SU-DHL-6 (cell line): ENCODE measurements around the gene GAL3ST3.
A peak's percentile ranks its signal among the peaks of the same experiment; 100 is the strongest.

ENCODE experiments used
- H2AFZ ChIP-seq: fragments of 200-600 bp; sonication (generic); 2 replicates; pipeline ENCODE4 v1.6.1; 2014; ENCODE audit warnings: low read depth, mild to moderate bottlenecking, moderate library complexity, mixed read lengths, antibody characterized with exemption, low read length; ENCODE audit not compliant: severe bottlenecking
- H3F3A ChIP-seq: fragments of 200-600 bp; shearing (Covaris generic); 2 replicates; pipeline ENCODE4 v1.6.0; 2016; ENCODE audit warnings: antibody characterized with exemption, mild to moderate bottlenecking; ENCODE audit not compliant: insufficient read depth
- H3K27ac ChIP-seq: fragments of 200-600 bp; sonication (generic); 2 replicates; pipeline ENCODE4 v1.5.1; 2016; ENCODE audit warnings: low read depth, mild to moderate bottlenecking, low read length, moderate library complexity, mixed read lengths
- H3K27me3 ChIP-seq: fragments of 200-600 bp; sonication (generic), shearing (Covaris generic); 2 replicates; pipeline ENCODE4 v1.6.0; 2014; ENCODE audit warnings: mild to moderate bottlenecking, low read length
- H3K36me3 ChIP-seq: fragments of 200-600 bp; sonication (generic); 2 replicates; pipeline ENCODE4 v1.6.1; 2014; ENCODE audit warnings: mild to moderate bottlenecking, low read length, mixed read lengths
- H3K4me2 ChIP-seq: fragments of 300-600, 200-600 bp; shearing (Covaris generic), sonication (generic); 2 replicates; pipeline ENCODE4 v1.6.0; 2014; ENCODE audit warnings: low read length, low read depth, mild to moderate bottlenecking; ENCODE audit not compliant: poor library complexity, severe bottlenecking
- H3K4me3 ChIP-seq: fragments of 200-600 bp; sonication (generic); 2 replicates; pipeline ENCODE4 v1.5.1; 2014; ENCODE audit warnings: antibody characterized with exemption, low read length, mild to moderate bottlenecking, mixed read lengths; ENCODE audit not compliant: insufficient read depth, poor library complexity, severe bottlenecking
- H3K79me2 ChIP-seq: fragments of 200-600 bp; sonication (generic); 2 replicates; pipeline ENCODE4 v1.6.1; 2014; ENCODE audit warnings: mild to moderate bottlenecking, low read length, moderate library complexity; ENCODE audit not compliant: insufficient read depth
- H3K9ac ChIP-seq: fragments of 200-600 bp; sonication (generic); 2 replicates; pipeline ENCODE4 v1.7.0; 2014; ENCODE audit warnings: mild to moderate bottlenecking, low read length
- H3K9me2 ChIP-seq: fragments of 200-600 bp; sonication (generic); replicated peaks from 2 replicates; pipeline ENCODE4 v1.6.1; 2014; ENCODE audit warnings: low read length; ENCODE audit not compliant: insufficient read depth
- H3K9me3 ChIP-seq: fragments of 200-600 bp; sonication (generic); 2 replicates; pipeline ENCODE4 v1.6.1; 2014; ENCODE audit warnings: low read length, mixed read lengths; ENCODE audit not compliant: insufficient read depth
- H4K20me1 ChIP-seq: fragments of 200-600 bp; sonication (generic); 2 replicates; pipeline ENCODE4 v1.6.1; 2014; ENCODE audit warnings: low read depth, mild to moderate bottlenecking, antibody characterized with exemption, low read length, moderate library complexity, mixed read lengths
- EZH2phosphoT487 ChIP-seq: fragments of 200-600 bp; sonication (generic), shearing (Covaris generic); conservative IDR thresholded peaks from 2 replicates; pipeline ENCODE4 v1.6.1; 2018; ENCODE audit warnings: mild to moderate bottlenecking, antibody characterized with exemption, low read length, moderate library complexity, mixed read lengths
- TF ChIP-seq, protein P1 (sequence below): fragments of 200-600 bp; sonication (generic); IDR thresholded peaks from one replicate; pipeline ENCODE4 v1.5.1; 2017; ENCODE audit warnings: antibody characterized with exemption, mild to moderate bottlenecking, low read length, moderate library complexity; ENCODE audit not compliant: insufficient read depth, poor library complexity, severe bottlenecking

The GAL3ST3 gene

DNA sequence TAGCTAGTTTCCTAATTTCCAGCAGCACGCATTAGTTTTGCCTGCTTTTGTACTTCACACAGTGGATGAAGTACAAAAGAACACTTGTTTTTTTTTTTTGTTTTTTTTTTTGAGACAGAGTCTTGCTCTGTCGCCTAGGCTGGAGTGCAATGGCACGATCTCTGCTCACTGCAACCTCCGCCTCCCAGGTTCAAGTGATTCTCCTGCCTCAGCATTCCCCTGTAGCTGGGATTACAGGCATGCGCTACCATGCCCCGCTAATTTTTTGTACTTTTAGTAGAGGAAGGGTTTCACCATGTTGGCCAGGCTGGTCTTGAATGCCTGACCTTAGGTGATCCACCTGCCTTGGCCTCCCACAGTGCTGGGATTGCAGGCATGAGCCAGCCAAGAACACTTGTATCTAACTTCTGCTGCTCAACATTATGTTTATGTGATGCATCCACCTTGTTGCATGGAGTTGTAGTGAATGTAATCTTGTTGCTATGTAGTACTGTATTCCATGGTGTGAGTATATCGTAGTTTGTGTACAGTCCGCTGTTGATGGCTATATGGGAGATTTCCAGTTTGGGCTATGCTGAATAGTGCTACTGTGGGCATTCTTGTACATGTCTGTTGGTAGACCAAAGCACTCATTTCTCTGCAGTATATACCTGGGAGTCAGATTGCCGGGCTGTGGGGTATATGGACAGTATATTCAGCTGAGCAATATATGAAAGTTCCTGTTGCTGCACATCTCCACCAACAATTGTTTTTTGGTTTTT is 38.4 kb upstream of the GAL3ST3 start:
- Histone ChIP-seq H3K9me3 (no peaks in the 10 kb centered on the region), H4K20me1 (no peaks in the 10 kb centered on the region), H3K9ac (no peak overlapping the region), H3K27ac (no peak overlapping the region), H2AFZ (no peak overlapping the region), H3K4me2 (peak overlapping the region; percentile 45), H3K4me3 (no peak overlapping the region), H3F3A (no peaks in the 10 kb centered on the region; the same call in 1 of the 2 replicates), H3K27me3 (no peaks in the 10 kb centered on the region), H3K9me2 (no peaks in the 10 kb centered on the region), H3K36me3 (no peaks in the 10 kb centered on the region), H3K79me2 (no peaks in the 10 kb centered on the region; the same call in 1 of the 2 replicates)
- TF ChIP-seq EZH2phosphoT487 = no peak
- TF ChIP-seq, protein P1, sequence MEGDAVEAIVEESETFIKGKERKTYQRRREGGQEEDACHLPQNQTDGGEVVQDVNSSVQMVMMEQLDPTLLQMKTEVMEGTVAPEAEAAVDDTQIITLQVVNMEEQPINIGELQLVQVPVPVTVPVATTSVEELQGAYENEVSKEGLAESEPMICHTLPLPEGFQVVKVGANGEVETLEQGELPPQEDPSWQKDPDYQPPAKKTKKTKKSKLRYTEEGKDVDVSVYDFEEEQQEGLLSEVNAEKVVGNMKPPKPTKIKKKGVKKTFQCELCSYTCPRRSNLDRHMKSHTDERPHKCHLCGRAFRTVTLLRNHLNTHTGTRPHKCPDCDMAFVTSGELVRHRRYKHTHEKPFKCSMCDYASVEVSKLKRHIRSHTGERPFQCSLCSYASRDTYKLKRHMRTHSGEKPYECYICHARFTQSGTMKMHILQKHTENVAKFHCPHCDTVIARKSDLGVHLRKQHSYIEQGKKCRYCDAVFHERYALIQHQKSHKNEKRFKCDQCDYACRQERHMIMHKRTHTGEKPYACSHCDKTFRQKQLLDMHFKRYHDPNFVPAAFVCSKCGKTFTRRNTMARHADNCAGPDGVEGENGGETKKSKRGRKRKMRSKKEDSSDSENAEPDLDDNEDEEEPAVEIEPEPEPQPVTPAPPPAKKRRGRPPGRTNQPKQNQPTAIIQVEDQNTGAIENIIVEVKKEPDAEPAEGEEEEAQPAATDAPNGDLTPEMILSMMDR = no peak

DNA sequence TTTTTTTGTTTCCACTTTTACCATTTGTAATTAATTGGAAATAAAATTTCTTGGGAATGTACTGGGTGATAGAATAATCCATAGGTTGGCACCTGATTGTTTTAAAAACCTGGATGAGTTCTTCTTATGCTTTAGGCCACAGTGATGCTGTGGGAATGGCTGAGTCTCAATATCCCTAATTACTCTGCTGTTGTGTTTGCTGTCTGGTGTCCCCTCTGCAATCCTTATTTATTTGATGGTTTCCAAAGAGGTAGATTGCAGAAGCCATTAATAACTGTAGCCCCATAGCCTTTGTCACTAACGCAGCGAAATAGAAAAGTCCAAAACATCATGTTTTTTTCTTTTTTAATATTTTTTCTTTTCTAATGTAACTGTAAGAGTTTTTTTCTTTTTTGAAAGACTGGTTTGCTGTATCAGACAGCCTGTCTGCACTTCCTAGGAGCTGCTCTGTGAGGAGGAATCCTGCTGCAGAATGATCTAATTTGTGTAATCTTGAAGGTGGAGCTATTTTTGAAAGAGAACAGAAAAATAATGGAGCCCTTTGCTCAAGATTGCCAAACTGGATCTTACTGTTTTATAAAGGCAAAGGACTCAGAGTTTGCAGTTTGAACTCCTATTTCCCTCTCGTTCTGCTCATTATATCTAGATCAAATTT is 36.0 kb upstream of the GAL3ST3 start:
- H4K20me1 ChIP-seq = no peaks in the 10 kb centered on the region
- no peaks in the 10 kb centered on the region for H3K27me3 ChIP-seq
- no peaks in the 10 kb centered on the region for H3K9me3 ChIP-seq
- peak overlapping the region; percentile 45 for H3K4me2 ChIP-seq
- H3K36me3 ChIP-seq = no peaks in the 10 kb centered on the region
- no peaks in the 10 kb centered on the region; the same call in 1 of the 2 replicates for H3K79me2 ChIP-seq
- no peak for TF ChIP-seq EZH2phosphoT487
- TF ChIP-seq, protein P1 = no peak
- peak overlapping the region; percentile 16; the same call in 1 of the 2 replicates for H3K27ac ChIP-seq
- no peak overlapping the region for H2AFZ ChIP-seq
- H3K9ac ChIP-seq = no peak overlapping the region
- no peak overlapping the region for H3K4me3 ChIP-seq
- peaks cover 10% of the 10 kb centered on the region; the same call in 1 of the 2 replicates for H3F3A ChIP-seq
- H3K9me2 ChIP-seq = no peaks in the 10 kb centered on the region

DNA sequence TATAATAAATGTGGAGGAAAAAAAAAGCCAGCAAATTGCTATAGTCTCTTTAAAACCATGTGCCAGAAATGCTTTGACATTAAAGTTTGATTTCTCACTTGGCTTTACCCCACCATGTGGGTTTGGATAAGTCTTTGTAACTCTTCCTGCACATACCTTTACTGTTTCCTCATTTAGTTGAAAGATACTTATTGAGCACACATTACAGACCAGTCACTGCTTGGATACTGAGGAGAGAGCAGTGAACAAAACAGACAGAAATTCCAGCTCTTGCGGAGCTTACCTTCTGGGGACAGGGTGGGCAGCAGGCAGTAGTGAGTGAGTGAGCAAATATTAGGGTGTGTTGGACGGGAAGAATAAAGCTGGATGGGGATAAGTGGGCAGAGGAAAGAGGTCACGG is 34.8 kb upstream of the GAL3ST3 start:
- Histone ChIP-seq H3K27me3 (no peaks in the 10 kb centered on the region), H3K9ac (no peak overlapping the region), H3F3A (peaks cover 10% of the 10 kb centered on the region; the same call in 1 of the 2 replicates), H3K36me3 (no peaks in the 10 kb centered on the region), H3K9me3 (no peaks in the 10 kb centered on the region), H3K4me2 (no peak overlapping the region), H3K9me2 (no peaks in the 10 kb centered on the region), H2AFZ (no peak overlapping the region), H4K20me1 (no peaks in the 10 kb centered on the region), H3K4me3 (no peak overlapping the region), H3K79me2 (no peaks in the 10 kb centered on the region; the same call in 1 of the 2 replicates), H3K27ac (no peak overlapping the region)
- TF ChIP-seq EZH2phosphoT487 = no peak
- TF ChIP-seq, protein P1 = no peak
